Breast epithelium (tissue), 3 donors: ENCODE measurements around the gene SERINC2.

Source experiments
- CTCF ChIP-seq, 3 donors: fragments of 450-650 bp; IDR thresholded peaks; one replicate each; pipeline ENCODE4 v1.5.1; 2016 to 2017; ENCODE audit warnings: antibody characterized with exemption in 3 of 3, mild to moderate bottlenecking in 3 of 3, moderate library complexity in 3 of 3
- POLR2A ChIP-seq: fragments of 450-650 bp; IDR thresholded peaks from one replicate; pipeline ENCODE4 v1.6.1; 2016; ENCODE audit warnings: antibody characterized with exemption, mild to moderate bottlenecking, moderate library complexity

- TF ChIP-seq CTCF (IDR thresholded peaks at IDR 0.05): no peak
- TF ChIP-seq POLR2A: no peak
Observed at GRCh38 chr1:31410871-31411270, 2.1 kb upstream of the SERINC2 start.
